Peyer's patch (tissue), 4 donors: ENCODE data around the gene SLC45A3. TPM values are rescaled to one million over a fixed set of nuclear protein-coding genes. Genes with fewer than 3 reads are reported as not detected.

Experiments used
- DNase-seq, 3 donors: peaks; one replicate each; pipeline ENCODE4 v3.0.0-alpha.2; 2017 to 2019
- H3K27ac ChIP-seq, 4 donors: fragments of 200-600 bp; sonication (generic); one replicate each; pipeline ENCODE4 v1.5.1; 2016 to 2019
- H3K27me3 ChIP-seq, 2 donors: fragments of 200-600 bp; sonication (generic); one replicate each; pipeline ENCODE4 v1.5.1; 2019
- H3K36me3 ChIP-seq, 3 donors: fragments of 200-600 bp; sonication (generic); one replicate each; pipeline ENCODE4 v1.5.1; 2016 to 2019
- H3K4me1 ChIP-seq, 4 donors: fragments of 200-600 bp; sonication (generic); one replicate each; pipeline ENCODE4 v1.5.1; 2016 to 2019
- H3K4me3 ChIP-seq, 4 donors: fragments of 200-600 bp; sonication (generic); 1 replicate in 3 of 4; 2 replicates in 1 of 4; pipeline ENCODE4 v1.5.1; 2016 to 2019; ENCODE audit warnings: mild to moderate bottlenecking in 1 of 4
- H3K9me3 ChIP-seq, 4 donors: fragments of 200-600 bp; sonication (generic); one replicate each; pipeline ENCODE4 v1.5.1; 2016 to 2019; ENCODE audit warnings: mild to moderate bottlenecking in 1 of 4
- CTCF ChIP-seq, 6 experiments: fragments of 450-650 bp in 4 of 6; fragments of 200-600 bp in 2 of 6; sonication (generic) in 1 of 6; IDR thresholded peaks; one replicate each; pipeline ENCODE4 v1.5.1; 2017 to 2019; ENCODE audit warnings: antibody characterized with exemption in 6 of 6, mild to moderate bottlenecking in 3 of 6, moderate library complexity in 1 of 6
- POLR2A ChIP-seq, 2 donors: fragments of 450-650 bp; IDR thresholded peaks; one replicate each; pipeline ENCODE4 v1.5.1; 2017; ENCODE audit warnings: antibody characterized with exemption in 2 of 2, mild to moderate bottlenecking in 2 of 2, moderate library complexity in 2 of 2
- total RNA-seq, 4 donors: library from RNA; depleted of rRNA; stranded (reverse); fragments of >200 nt; gene quantifications; one replicate each; pipeline ENCODE4 v1.1.0, GENCODE V29; 2016

SLC45A3 gene
- total RNA-seq, 4 donors from 2014 or later: 7.4 to 16.0 (median 11.2) TPM

GRCh38 chr1:205615789-205616188 is 64.5 kb downstream of the SLC45A3 start:
- peaks cover 0 to 82% (median 0%) of the 10 kb centered on the region in 3 donors for H3K36me3 ChIP-seq
- no peak overlapping the region for H3K27ac ChIP-seq
- H3K4me3 ChIP-seq: no peak overlapping the region
- H3K4me1 ChIP-seq: no peaks in the 10 kb centered on the region
- no peak for DNase-seq
- no peaks in the 10 kb centered on the region for H3K27me3 ChIP-seq
- TF ChIP-seq CTCF (IDR thresholded peaks at IDR 0.05) (no peak), POLR2A (IDR thresholded peaks at IDR 0.05) (no peak)
- H3K9me3 ChIP-seq: no peaks in the 10 kb centered on the region

- DNase-seq: no peak
- Histone ChIP-seq H3K9me3 (no peaks in the 10 kb centered on the region), H3K4me1 (no peaks in the 10 kb centered on the region), H3K27ac (no peak overlapping the region), H3K27me3 (no peaks in the 10 kb centered on the region), H3K4me3 (no peak overlapping the region), H3K36me3 (peaks cover 0 to 63% (median 0%) of the 10 kb centered on the region in 3 donors)
- TF ChIP-seq POLR2A (IDR thresholded peaks at IDR 0.05) (no peak), CTCF (IDR thresholded peaks at IDR 0.05) (no peak)
Observed at GRCh38 chr1:205613854-205614412, 66.4 kb downstream of the SLC45A3 start.

GRCh38 chr1:205612556-205612955 is 67.8 kb downstream of the SLC45A3 start:
- Histone ChIP-seq H3K27ac (no peak overlapping the region), H3K4me1 (no peaks in the 10 kb centered on the region), H3K9me3 (no peaks in the 10 kb centered on the region)

GRCh38 chr1:205612104-205612503 is 68.2 kb downstream of the SLC45A3 start:
- H3K27me3 ChIP-seq: no peaks in the 10 kb centered on the region
- no peaks in the 10 kb centered on the region for H3K9me3 ChIP-seq
- H3K27ac ChIP-seq: no peak overlapping the region
- no peak overlapping the region for H3K4me3 ChIP-seq
- no peak for DNase-seq
- peaks cover 0 to 45% (median 0%) of the 10 kb centered on the region in 3 donors for H3K36me3 ChIP-seq
- TF ChIP-seq CTCF (IDR thresholded peaks at IDR 0.05) (no peak), POLR2A (IDR thresholded peaks at IDR 0.05) (no peak)
- H3K4me1 ChIP-seq: no peaks in the 10 kb centered on the region

More at GRCh38 chr1:205612556-205612955, 67.8 kb downstream of the SLC45A3 start:
- DNase-seq: no peak
- Histone ChIP-seq H3K36me3 (peaks cover 0 to 49% (median 0%) of the 10 kb centered on the region in 3 donors), H3K27me3 (no peaks in the 10 kb centered on the region), H3K4me3 (no peak overlapping the region)
- TF ChIP-seq POLR2A (IDR thresholded peaks at IDR 0.05): no peak
- no peak for TF ChIP-seq CTCF (IDR thresholded peaks at IDR 0.05)

GRCh38 chr1:205610901-205611466 is 69.3 kb downstream of the SLC45A3 start:
- Histone ChIP-seq H3K4me1 (no peaks in the 10 kb centered on the region), H3K9me3 (no peaks in the 10 kb centered on the region), H3K4me3 (no peak overlapping the region), H3K27me3 (no peaks in the 10 kb centered on the region), H3K27ac (no peak overlapping the region), H3K36me3 (peaks cover 0 to 34% (median 0%) of the 10 kb centered on the region in 3 donors)
- TF ChIP-seq POLR2A (IDR thresholded peaks at IDR 0.05) (no peak), CTCF (IDR thresholded peaks at IDR 0.05) (no peak)
- no peak for DNase-seq
